ENCODE data around the gene SHCBP1.
"Not testable (repeated sequence)": the region's sequence is repeated elsewhere in the genome, so short reads cannot be mapped to it uniquely, and the experiment has no call there.

Gene SHCBP1

DNA sequence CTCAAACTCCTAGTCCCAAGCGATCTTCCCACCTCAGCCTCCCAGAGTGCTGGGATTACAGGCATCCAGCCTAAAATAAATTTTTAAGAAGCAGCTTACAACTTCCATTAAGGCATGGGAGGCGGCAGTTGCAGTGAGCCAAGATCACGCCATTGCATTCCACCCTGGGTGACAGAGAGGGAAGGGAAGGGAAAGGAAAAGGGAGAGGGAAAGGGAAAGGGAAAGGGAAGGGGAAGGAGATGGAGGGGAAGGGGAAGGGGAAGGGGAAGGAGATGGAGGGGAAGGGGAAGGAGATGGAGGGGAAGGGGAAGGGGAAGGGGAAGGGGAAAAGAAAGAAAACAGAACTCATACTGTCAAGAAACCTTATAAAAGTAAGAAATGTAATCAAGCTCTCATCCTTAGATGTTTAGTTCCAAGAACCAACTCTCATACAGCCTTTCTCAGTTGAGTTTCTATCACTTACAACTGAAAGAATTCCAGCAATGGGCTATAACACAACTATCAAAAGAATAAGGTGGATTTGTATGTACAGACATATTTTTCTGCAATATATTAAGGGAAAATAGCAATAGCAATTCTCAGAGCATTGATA lies 43.1 kb downstream of the SHCBP1 start:
- no peak overlapping the region for H3K9ac ChIP-seq (ENCODE audit: low read length in 5 of 5)
- H3K4me3 ChIP-seq (ENCODE audit: low read depth in 1 of 5, low read length in 5 of 5): no peak overlapping the region
- no peaks in the 10 kb centered on the region for H3K4me1 ChIP-seq (ENCODE audit: control insufficient read depth in 5 of 5, insufficient read depth in 5 of 5, low read length in 5 of 5)
- H3K27me3 ChIP-seq (ENCODE audit: control insufficient read depth in 5 of 5, insufficient read depth in 4 of 5, low read length in 5 of 5): no peaks in the 10 kb centered on the region
- peaks cover 0 to 3% (median 0%) of the 10 kb centered on the region in 5 donors for H3K36me3 ChIP-seq (ENCODE audit: control insufficient read depth in 5 of 5, insufficient read depth in 5 of 5, low read length in 5 of 5)
- H3K9me3 ChIP-seq (ENCODE audit: control insufficient read depth in 5 of 5, low read length in 5 of 5): no peaks in the 10 kb centered on the region
- H3K27ac ChIP-seq (ENCODE audit: low read depth, low read length): no peak overlapping the region

DNA sequence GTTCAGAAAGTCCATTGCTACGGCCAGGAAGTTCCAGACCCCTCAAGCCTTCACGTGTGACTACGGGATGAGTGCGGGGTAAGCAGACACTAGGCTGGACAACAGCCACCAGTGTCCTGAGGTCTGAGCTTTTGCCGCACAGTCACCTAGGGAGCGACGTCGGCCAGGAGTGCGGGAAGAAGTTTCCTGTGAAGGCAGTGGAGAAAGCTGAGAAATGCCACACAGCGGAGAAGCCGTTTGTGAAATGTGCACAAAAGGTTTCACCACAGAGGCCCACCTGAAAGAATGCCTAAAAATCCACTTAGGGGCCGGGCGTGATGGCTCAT lies 47.4 kb downstream of the SHCBP1 start:
- Histone ChIP-seq H3K36me3 (ENCODE audit: control insufficient read depth in 5 of 5, insufficient read depth in 5 of 5, low read length in 5 of 5) (no peaks in the 10 kb centered on the region), H3K9ac (ENCODE audit: low read length in 5 of 5) (no peak overlapping the region), H3K4me3 (ENCODE audit: low read depth in 1 of 5, low read length in 5 of 5) (no peak overlapping the region), H3K4me1 (ENCODE audit: control insufficient read depth in 5 of 5, insufficient read depth in 5 of 5, low read length in 5 of 5) (peaks cover 0 to 2% (median 0%) of the 10 kb centered on the region in 5 donors), H3K27me3 (ENCODE audit: control insufficient read depth in 5 of 5, insufficient read depth in 4 of 5, low read length in 5 of 5) (peaks cover 0 to 5% (median 2%) of the 10 kb centered on the region in 5 donors), H3K9me3 (ENCODE audit: control insufficient read depth in 5 of 5, low read length in 5 of 5) (no peaks in the 10 kb centered on the region), H3K27ac (ENCODE audit: low read depth, low read length) (no peak overlapping the region)

DNA sequence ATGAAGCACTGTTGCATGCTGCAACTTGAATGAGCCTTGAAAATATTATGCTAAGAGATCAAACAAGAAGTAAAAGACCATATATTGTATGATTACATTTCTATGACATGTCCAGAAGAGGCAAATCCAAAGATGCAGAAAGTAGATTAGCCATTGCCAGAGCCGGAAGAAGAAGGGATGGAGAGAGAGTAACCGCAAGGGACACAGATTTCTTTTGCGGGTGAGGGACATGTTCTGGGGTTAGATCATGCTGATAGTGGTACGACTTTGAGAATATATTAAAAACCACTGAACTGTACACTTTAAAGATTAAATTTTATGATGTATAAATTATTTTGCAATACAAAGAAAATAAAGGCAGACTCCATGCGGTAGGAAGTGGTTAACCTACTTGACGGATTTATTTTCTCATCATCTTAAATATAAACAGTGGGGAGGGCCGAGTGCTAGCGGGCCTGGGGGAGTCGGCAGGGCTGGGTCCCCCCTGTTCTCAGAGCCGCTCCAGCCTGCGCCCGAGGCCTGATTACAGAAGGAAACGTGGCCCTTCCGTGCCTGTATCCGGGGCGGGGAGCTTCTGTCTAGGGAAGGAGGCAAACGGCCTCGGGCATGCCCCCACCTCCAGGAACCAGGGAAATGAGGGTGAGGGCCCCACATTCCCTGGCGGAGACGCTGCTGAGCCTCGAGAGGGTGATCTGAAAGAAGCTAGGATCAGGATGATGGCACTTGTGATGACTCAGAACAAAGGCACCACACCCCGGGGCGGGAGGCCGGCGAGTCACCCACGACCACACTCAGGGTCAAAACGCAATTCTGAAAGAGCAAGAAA lies 48.0 kb downstream of the SHCBP1 start:
- H3K27me3 ChIP-seq (ENCODE audit: control insufficient read depth in 5 of 5, insufficient read depth in 4 of 5, low read length in 5 of 5): peaks cover 0 to 5% (median 2%) of the 10 kb centered on the region in 5 donors
- H3K27ac ChIP-seq (ENCODE audit: low read depth, low read length): no peak overlapping the region
- no peaks in the 10 kb centered on the region for H3K9me3 ChIP-seq (ENCODE audit: control insufficient read depth in 5 of 5, low read length in 5 of 5)
- peaks cover 0 to 2% (median 0%) of the 10 kb centered on the region in 5 donors for H3K4me1 ChIP-seq (ENCODE audit: control insufficient read depth in 5 of 5, insufficient read depth in 5 of 5, low read length in 5 of 5)
- no peak overlapping the region for H3K9ac ChIP-seq (ENCODE audit: low read length in 5 of 5)
- no peak overlapping the region for H3K4me3 ChIP-seq (ENCODE audit: low read depth in 1 of 5, low read length in 5 of 5)
- H3K36me3 ChIP-seq (ENCODE audit: control insufficient read depth in 5 of 5, insufficient read depth in 5 of 5, low read length in 5 of 5): no peaks in the 10 kb centered on the region

DNA sequence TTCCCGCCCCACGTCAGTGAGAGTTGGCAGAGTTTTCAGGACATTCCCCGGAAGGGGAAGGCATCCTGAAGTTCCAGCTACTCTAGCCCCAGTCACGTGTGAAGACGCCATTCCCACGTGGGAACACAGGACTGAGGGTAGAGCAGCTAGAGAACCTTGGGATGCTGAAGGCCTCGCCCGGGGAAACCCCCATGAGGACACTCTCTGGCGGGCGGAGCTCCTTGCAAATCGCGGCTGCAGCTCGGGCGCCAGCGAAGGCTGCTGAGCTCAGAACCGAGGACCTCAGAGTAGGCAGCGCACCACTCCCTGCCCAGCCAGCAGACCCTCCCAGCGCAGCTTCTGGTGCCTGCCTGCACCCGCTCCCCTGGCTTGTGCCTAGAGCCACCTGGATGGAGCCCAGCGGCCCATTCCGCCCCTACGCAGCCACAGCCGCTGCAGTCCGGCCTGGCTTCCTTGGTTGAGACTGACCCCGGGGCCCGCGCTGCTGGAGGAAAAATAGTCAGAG lies 51.9 kb downstream of the SHCBP1 start:
- H3K36me3 ChIP-seq (ENCODE audit: control insufficient read depth in 5 of 5, insufficient read depth in 5 of 5, low read length in 5 of 5): no peaks in the 10 kb centered on the region
- H3K4me3 ChIP-seq (ENCODE audit: low read depth in 1 of 5, low read length in 5 of 5): no peak overlapping the region
- no peak overlapping the region for H3K27ac ChIP-seq (ENCODE audit: low read depth, low read length)
- H3K9ac ChIP-seq (ENCODE audit: low read length in 5 of 5): no peak overlapping the region
- peaks cover 0 to 2% (median 0%) of the 10 kb centered on the region in 5 donors for H3K4me1 ChIP-seq (ENCODE audit: control insufficient read depth in 5 of 5, insufficient read depth in 5 of 5, low read length in 5 of 5)
- H3K27me3 ChIP-seq (ENCODE audit: control insufficient read depth in 5 of 5, insufficient read depth in 4 of 5, low read length in 5 of 5): peaks cover 0 to 5% (median 2%) of the 10 kb centered on the region in 5 donors
- no peaks in the 10 kb centered on the region for H3K9me3 ChIP-seq (ENCODE audit: control insufficient read depth in 5 of 5, low read length in 5 of 5)

DNA sequence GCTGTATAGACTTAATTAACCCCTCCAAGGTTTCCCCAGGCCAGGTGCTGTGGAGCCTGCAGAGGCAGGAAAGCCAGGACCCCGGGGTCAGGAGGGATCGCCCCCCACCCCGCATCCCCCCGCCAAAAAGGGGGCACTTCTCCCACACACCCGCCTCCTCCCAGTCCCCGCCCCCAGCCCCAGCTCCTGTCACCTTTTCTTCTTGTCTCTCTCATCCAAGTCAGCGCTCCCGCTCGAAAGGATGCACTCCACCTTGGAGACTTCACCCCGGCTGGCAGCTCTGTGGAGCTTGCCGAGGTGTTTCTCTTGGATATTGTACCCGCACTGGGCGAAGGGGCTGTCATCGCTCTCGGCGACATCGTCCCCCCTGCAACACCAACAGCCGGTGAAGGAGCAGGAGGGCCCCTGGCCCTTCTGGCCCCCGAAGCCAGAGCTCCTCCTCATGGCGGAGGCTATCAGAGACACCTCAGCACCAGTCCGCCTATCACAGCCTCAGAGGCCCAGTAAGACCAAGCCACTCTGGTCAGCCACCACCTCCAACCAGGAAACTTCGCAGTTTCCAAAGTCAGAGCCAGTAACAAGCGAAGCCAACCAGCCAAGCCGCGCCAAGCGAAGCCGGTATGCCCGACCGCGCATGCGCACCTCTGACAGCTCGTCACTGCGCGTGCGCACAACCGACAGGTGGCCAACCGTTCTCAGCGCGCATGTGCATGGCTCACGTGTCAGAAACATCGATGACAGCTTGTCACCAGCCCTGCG lies 52.5 kb downstream of the SHCBP1 start:
- Histone ChIP-seq H3K4me3 (ENCODE audit: low read depth in 1 of 5, low read length in 5 of 5) (no peak overlapping the region), H3K9me3 (ENCODE audit: control insufficient read depth in 5 of 5, low read length in 5 of 5) (no peaks in the 10 kb centered on the region), H3K27me3 (ENCODE audit: control insufficient read depth in 5 of 5, insufficient read depth in 4 of 5, low read length in 5 of 5) (peaks cover 0 to 5% (median 2%) of the 10 kb centered on the region in 5 donors), H3K4me1 (ENCODE audit: control insufficient read depth in 5 of 5, insufficient read depth in 5 of 5, low read length in 5 of 5) (peaks cover 0 to 2% (median 0%) of the 10 kb centered on the region in 5 donors), H3K27ac (ENCODE audit: low read depth, low read length) (no peak overlapping the region), H3K9ac (ENCODE audit: low read length in 5 of 5) (no peak overlapping the region), H3K36me3 (ENCODE audit: control insufficient read depth in 5 of 5, insufficient read depth in 5 of 5, low read length in 5 of 5) (no peaks in the 10 kb centered on the region)

DNA sequence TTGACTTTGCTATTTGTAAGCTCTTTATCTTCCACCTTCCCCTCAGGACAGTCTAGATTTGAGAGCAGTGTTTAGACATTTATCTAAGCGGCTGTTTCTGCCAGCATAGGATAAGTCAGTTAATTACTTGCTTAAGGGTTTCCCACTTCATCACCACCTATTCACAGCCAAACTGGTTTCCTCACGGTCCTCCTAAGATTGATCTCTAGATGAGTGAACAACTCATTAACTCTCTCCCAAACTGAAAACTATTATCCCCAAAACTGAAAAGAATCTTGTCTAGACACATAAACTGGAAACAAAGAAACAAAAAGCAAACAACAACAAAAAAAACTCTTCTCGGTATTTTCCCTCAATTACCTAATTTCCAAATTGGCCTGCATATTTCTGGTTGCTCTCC lies 58.2 kb downstream of the SHCBP1 start:
- no peak overlapping the region for H3K4me3 ChIP-seq (ENCODE audit: low read depth in 1 of 5, low read length in 5 of 5)
- H3K27ac ChIP-seq (ENCODE audit: low read depth, low read length): no peak overlapping the region
- H3K4me1 ChIP-seq (ENCODE audit: control insufficient read depth in 5 of 5, insufficient read depth in 5 of 5, low read length in 5 of 5): no peaks in the 10 kb centered on the region
- H3K27me3 ChIP-seq (ENCODE audit: control insufficient read depth in 5 of 5, insufficient read depth in 4 of 5, low read length in 5 of 5): no peaks in the 10 kb centered on the region
- no peaks in the 10 kb centered on the region for H3K9me3 ChIP-seq (ENCODE audit: control insufficient read depth in 5 of 5, low read length in 5 of 5)
- H3K36me3 ChIP-seq (ENCODE audit: control insufficient read depth in 5 of 5, insufficient read depth in 5 of 5, low read length in 5 of 5): no peaks in the 10 kb centered on the region
- H3K9ac ChIP-seq (ENCODE audit: low read length in 5 of 5): no peak overlapping the region

DNA sequence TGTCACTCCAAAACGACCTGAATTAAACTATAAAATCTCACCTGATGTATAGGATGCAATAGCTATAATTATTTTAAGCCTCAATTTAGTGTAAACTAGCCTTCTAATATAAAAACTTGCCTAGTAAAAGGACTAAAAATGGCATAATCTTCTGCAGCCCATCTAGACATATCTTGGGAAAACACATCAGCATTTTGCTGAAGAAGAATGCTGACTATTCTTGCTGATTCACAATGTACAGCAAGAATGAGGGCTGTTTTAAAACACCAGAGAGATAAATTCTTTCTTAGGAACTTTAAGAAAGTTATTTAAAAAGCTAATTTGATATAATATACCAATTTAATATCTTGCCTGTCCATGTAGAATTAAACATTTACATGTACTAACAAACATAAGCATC lies 63.2 kb downstream of the SHCBP1 start:
- Histone ChIP-seq H3K36me3 (ENCODE audit: control insufficient read depth in 5 of 5, insufficient read depth in 5 of 5, low read length in 5 of 5) (no peaks in the 10 kb centered on the region), H3K9me3 (ENCODE audit: control insufficient read depth in 5 of 5, low read length in 5 of 5) (no peaks in the 10 kb centered on the region)

DNA sequence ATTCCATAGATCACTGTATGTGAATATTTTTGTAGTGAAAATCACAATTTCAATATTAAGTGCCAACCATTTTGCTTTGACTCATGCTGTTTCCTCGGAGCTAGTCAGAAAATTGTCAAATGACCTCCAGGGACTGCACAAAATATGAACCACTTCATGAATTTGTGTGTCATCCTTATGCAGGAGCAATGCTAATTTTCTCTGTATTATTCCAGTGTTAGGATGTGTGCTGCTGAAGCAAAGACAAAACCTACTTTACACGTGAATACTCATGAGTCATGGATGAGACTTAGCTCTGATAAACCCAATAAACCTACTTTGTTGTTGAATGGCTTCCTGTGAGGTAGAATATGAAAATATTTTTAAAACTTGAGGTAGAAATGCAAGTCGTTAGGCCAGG lies 65.2 kb downstream of the SHCBP1 start:
- Histone ChIP-seq H3K9me3 (ENCODE audit: control insufficient read depth in 5 of 5, low read length in 5 of 5) (no peaks in the 10 kb centered on the region), H3K4me3 (ENCODE audit: low read depth in 1 of 5, low read length in 5 of 5) (no peak overlapping the region), H3K27me3 (ENCODE audit: control insufficient read depth in 5 of 5, insufficient read depth in 4 of 5, low read length in 5 of 5) (peaks cover 0 to 2% (median 0%) of the 10 kb centered on the region in 5 donors), H3K9ac (ENCODE audit: low read length in 5 of 5) (no peak overlapping the region), H3K4me1 (ENCODE audit: control insufficient read depth in 5 of 5, insufficient read depth in 5 of 5, low read length in 5 of 5) (peaks cover 0 to 3% (median 0%) of the 10 kb centered on the region in 5 donors), H3K27ac (ENCODE audit: low read depth, low read length) (no peak overlapping the region), H3K36me3 (ENCODE audit: control insufficient read depth in 5 of 5, insufficient read depth in 5 of 5, low read length in 5 of 5) (no peaks in the 10 kb centered on the region)

More for the DNA sequence above, 63.2 kb downstream of the SHCBP1 start:
- Histone ChIP-seq H3K27ac (ENCODE audit: low read depth, low read length) (no peak overlapping the region), H3K4me3 (ENCODE audit: low read depth in 1 of 5, low read length in 5 of 5) (no peak overlapping the region), H3K9ac (ENCODE audit: low read length in 5 of 5) (no peak overlapping the region), H3K4me1 (ENCODE audit: control insufficient read depth in 5 of 5, insufficient read depth in 5 of 5, low read length in 5 of 5) (peaks cover 0 to 3% (median 0%) of the 10 kb centered on the region in 5 donors), H3K27me3 (ENCODE audit: control insufficient read depth in 5 of 5, insufficient read depth in 4 of 5, low read length in 5 of 5) (peaks cover 0 to 2% (median 0%) of the 10 kb centered on the region in 5 donors)

DNA sequence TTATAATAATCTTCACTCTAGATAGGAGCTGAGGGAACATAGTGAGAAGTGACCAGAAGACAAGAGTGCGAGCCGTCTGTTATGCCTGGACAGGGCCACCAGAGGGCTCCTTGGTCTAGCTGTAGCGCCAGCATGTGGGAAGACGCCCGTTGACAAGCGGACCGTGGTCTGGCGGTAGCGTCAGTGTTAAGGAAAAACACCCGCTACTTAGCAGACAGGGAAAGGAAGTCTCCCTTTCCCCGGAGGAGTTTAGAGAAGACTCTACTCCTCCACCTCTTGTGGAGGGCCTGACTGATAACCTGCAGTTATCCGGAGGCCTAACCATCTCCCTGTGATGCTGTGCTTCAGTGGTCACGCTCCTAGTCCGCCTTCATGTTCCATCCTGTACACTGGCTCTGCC lies 66.7 kb downstream of the SHCBP1 start:
- not testable (repeated sequence) for H3K9ac ChIP-seq (ENCODE audit: low read length in 5 of 5); H3K4me3 ChIP-seq (ENCODE audit: low read depth in 1 of 5, low read length in 5 of 5); H3K36me3 ChIP-seq (ENCODE audit: control insufficient read depth in 5 of 5, insufficient read depth in 5 of 5, low read length in 5 of 5); H3K27me3 ChIP-seq (ENCODE audit: control insufficient read depth in 5 of 5, insufficient read depth in 4 of 5, low read length in 5 of 5); H3K27ac ChIP-seq (ENCODE audit: low read depth, low read length); H3K9me3 ChIP-seq (ENCODE audit: control insufficient read depth in 5 of 5, low read length in 5 of 5); H3K4me1 ChIP-seq (ENCODE audit: control insufficient read depth in 5 of 5, insufficient read depth in 5 of 5, low read length in 5 of 5)

DNA sequence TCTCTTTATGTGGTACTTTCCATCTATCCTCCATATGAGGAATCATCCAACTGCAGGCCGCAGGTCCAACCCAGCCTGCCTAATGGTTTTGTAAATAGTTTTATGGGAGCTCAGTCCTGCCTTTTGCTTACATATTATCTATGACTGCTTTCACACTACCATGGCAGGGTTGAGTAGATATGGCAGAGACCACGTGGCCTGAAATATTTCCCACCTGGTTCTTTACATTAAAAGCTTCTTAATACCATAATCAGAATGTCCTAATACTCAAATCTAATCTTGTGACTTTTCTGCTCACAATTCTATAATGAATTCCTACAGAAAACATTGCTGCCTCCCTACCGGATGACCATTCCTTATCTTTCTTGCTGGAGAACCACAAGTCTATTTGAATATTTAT lies 71.7 kb downstream of the SHCBP1 start:
- Histone ChIP-seq H3K9me3 (ENCODE audit: control insufficient read depth in 5 of 5, low read length in 5 of 5) (no peaks in the 10 kb centered on the region), H3K27me3 (ENCODE audit: control insufficient read depth in 5 of 5, insufficient read depth in 4 of 5, low read length in 5 of 5) (no peaks in the 10 kb centered on the region), H3K27ac (ENCODE audit: low read depth, low read length) (no peak overlapping the region), H3K4me3 (ENCODE audit: low read depth in 1 of 5, low read length in 5 of 5) (no peak overlapping the region), H3K4me1 (ENCODE audit: control insufficient read depth in 5 of 5, insufficient read depth in 5 of 5, low read length in 5 of 5) (peaks cover 0 to 2% (median 0%) of the 10 kb centered on the region in 5 donors), H3K36me3 (ENCODE audit: control insufficient read depth in 5 of 5, insufficient read depth in 5 of 5, low read length in 5 of 5) (no peaks in the 10 kb centered on the region), H3K9ac (ENCODE audit: low read length in 5 of 5) (no peak overlapping the region)
